H1 (cell line): ENCODE results near the gene PRR7. TPM values are rescaled to one million over a fixed set of nuclear protein-coding genes. Genes with fewer than 3 reads are reported as not detected.

Experiments
- CTCF ChIA-PET: fragments of 300-600 bp; sonication (Branson Sonifier 250); formaldehyde crosslinking; loops from one replicate; lab custom pipeline; 2021; ENCODE audit not compliant: partially characterized antibody; lab: Charles Lee
- POLR2A ChIA-PET: fragments of 300-600 bp; sonication (Branson Sonifier 250); formaldehyde crosslinking; loops from one replicate; lab custom pipeline; 2021; ENCODE audit warnings: inconsistent platforms; ENCODE audit not compliant: partially characterized antibody; lab: Charles Lee
- DNase-seq, 2 experiments: peaks; one replicate each; pipeline versions ENCODE4 v3.0.0 to v3.0.0-alpha.2; 2010 to 2022; ENCODE audit warnings: low spot score in 2 of 2, low read depth in 1 of 2, mixed read lengths in 1 of 2
- FAIRE-seq: peaks from 2 replicates; lab custom pipeline; 2011; peaks lifted over from hg19 to GRCh38; lab: Jason Lieb, UNC
- H2AFZ ChIP-seq: 2 replicates; pipeline ENCODE4 v1.8.1; 2012; ENCODE audit warnings: low read length, inconsistent platforms
- H2AK5ac ChIP-seq: 2 replicates; pipeline ENCODE4 v1.6.1; 2013; ENCODE audit warnings: low read depth, low read length
- H2BK120ac ChIP-seq: replicated peaks from 2 replicates; pipeline ENCODE3; 2013; ENCODE audit warnings: low read depth, low read length, inconsistent platforms
- H2BK12ac ChIP-seq: 2 replicates; pipeline ENCODE4 v1.6.1; 2013; ENCODE audit warnings: low read depth, low read length
- H2BK15ac ChIP-seq: 2 replicates; pipeline ENCODE4 v1.6.1; 2013; ENCODE audit warnings: low read length
- H2BK20ac ChIP-seq: 2 replicates; pipeline ENCODE4 v1.6.1; 2013; ENCODE audit warnings: low read length
- H2BK5ac ChIP-seq: 2 replicates; pipeline ENCODE4 v1.6.1; 2013; ENCODE audit warnings: low read depth, low read length
- H3K14ac ChIP-seq: 2 replicates; pipeline ENCODE4 v1.6.1; 2013; ENCODE audit warnings: inconsistent platforms; ENCODE audit not compliant: insufficient read length
- H3K18ac ChIP-seq: 2 replicates; pipeline ENCODE4 v1.6.1; 2013; ENCODE audit warnings: low read length; ENCODE audit errors: extremely low read depth
- H3K23ac ChIP-seq: 2 replicates; pipeline ENCODE4 v1.6.1; 2013; ENCODE audit warnings: inconsistent platforms; ENCODE audit not compliant: insufficient read length
- H3K23me2 ChIP-seq: 2 replicates; pipeline ENCODE4 v1.6.1; 2013; ENCODE audit warnings: low read depth, low read length
- H3K27ac ChIP-seq: 2 replicates; pipeline ENCODE4 v1.6.1; 2011; ENCODE audit warnings: low read depth, low read length, inconsistent platforms
- H3K27me3 ChIP-seq, 4 experiments: replicated peaks in 1 of 4; 1 replicate in 1 of 4; 2 replicates in 3 of 4; pipeline versions ENCODE4 v1.6.1 to v1.8.1; 2011 to 2013; ENCODE audit warnings: low read length in 3 of 4, mild to moderate bottlenecking in 3 of 4, inconsistent platforms in 2 of 4, mixed read lengths in 2 of 4, moderate library complexity in 1 of 4; ENCODE audit not compliant: control insufficient read depth in 3 of 4, insufficient read depth in 3 of 4; ENCODE audit errors: extremely low read depth in 1 of 4
- H3K36me3 ChIP-seq, 4 experiments: 2 replicates each; pipeline versions ENCODE4 v1.6.1 to v1.8.1; 2011 to 2013; ENCODE audit warnings: mild to moderate bottlenecking in 4 of 4, low read length in 3 of 4, moderate library complexity in 2 of 4, control low read depth in 1 of 4, inconsistent platforms in 1 of 4; ENCODE audit not compliant: insufficient read depth in 4 of 4, control insufficient read depth in 2 of 4
- H3K4ac ChIP-seq: replicated peaks from 2 replicates; pipeline ENCODE3; 2013; ENCODE audit warnings: low read length, low read depth, mixed read lengths, inconsistent platforms; ENCODE audit not compliant: insufficient read length
- H3K4me1 ChIP-seq, 4 experiments: replicated peaks in 1 of 4; 1 replicate in 1 of 4; 2 replicates in 3 of 4; pipeline versions ENCODE4 v1.6.1 to v1.8.1; 2011 to 2013; ENCODE audit warnings: low read length in 3 of 4, inconsistent platforms in 2 of 4, mixed read lengths in 1 of 4; ENCODE audit not compliant: insufficient read depth in 4 of 4, control insufficient read depth in 3 of 4
- H3K4me2 ChIP-seq, 2 experiments: 2 replicates each; pipeline versions ENCODE4 v1.6.1 to v1.8.1; 2011 to 2013; ENCODE audit warnings: low read depth in 2 of 2, low read length in 2 of 2, control low read depth in 1 of 2, inconsistent platforms in 1 of 2, mild to moderate bottlenecking in 1 of 2; ENCODE audit not compliant: insufficient read depth in 1 of 2
- H3K4me3 ChIP-seq, 4 experiments: fragments of 200-600, 300-600 bp in 1 of 4; sonication (generic), shearing (Covaris generic), sonication (Bioruptor Twin) in 1 of 4; 2 replicates each; pipeline versions ENCODE4 v1.5.1 to v1.8.1; 2011 to 2016; ENCODE audit warnings: low read length in 4 of 4, low read depth in 3 of 4, control low read depth in 2 of 4, inconsistent platforms in 2 of 4, mild to moderate bottlenecking in 2 of 4, mixed read lengths in 1 of 4, moderate library complexity in 1 of 4; ENCODE audit not compliant: insufficient read depth in 2 of 4; ENCODE audit errors: extremely low read depth in 1 of 4
- H3K56ac ChIP-seq: replicated peaks from 2 replicates; pipeline ENCODE3; 2013; ENCODE audit warnings: low read depth, mild to moderate bottlenecking, mixed read lengths, low read length, inconsistent platforms; ENCODE audit not compliant: insufficient read length
- H3K79me1 ChIP-seq: 2 replicates; pipeline ENCODE4 v1.6.1; 2013; ENCODE audit warnings: low read depth, low read length, control low read depth
- H3K79me2 ChIP-seq, 2 experiments: 2 replicates each; pipeline versions ENCODE4 v1.6.1 to v1.8.1; 2012 to 2013; ENCODE audit warnings: low read length in 2 of 2, mild to moderate bottlenecking in 2 of 2, inconsistent platforms in 1 of 2; ENCODE audit not compliant: insufficient read depth in 2 of 2, control insufficient read depth in 1 of 2
- H3K9ac ChIP-seq, 4 experiments: replicated peaks in 1 of 4; 1 replicate in 1 of 4; 2 replicates in 3 of 4; pipeline versions ENCODE4 v1.6.1 to v1.8.1; 2011 to 2013; ENCODE audit warnings: low read depth in 3 of 4, low read length in 3 of 4, control low read depth in 2 of 4, mild to moderate bottlenecking in 2 of 4, moderate library complexity in 2 of 4, inconsistent platforms in 1 of 4; ENCODE audit errors: extremely low read depth in 1 of 4
- H3K9me3 ChIP-seq, 2 experiments: 2 replicates each; pipeline versions ENCODE4 v1.6.1 to v1.8.1; 2012 to 2013; ENCODE audit warnings: mild to moderate bottlenecking in 2 of 2, moderate library complexity in 2 of 2, control low read depth in 1 of 2, inconsistent platforms in 1 of 2, low read depth in 1 of 2, low read length in 1 of 2, mixed read lengths in 1 of 2; ENCODE audit not compliant: insufficient read depth in 2 of 2
- H4K20me1 ChIP-seq, 2 experiments: replicated peaks in 1 of 2; 2 replicates each; pipeline versions ENCODE3 to v1.8.1; 2011 to 2013; ENCODE audit warnings: inconsistent platforms in 2 of 2, low read length in 2 of 2, mild to moderate bottlenecking in 1 of 2; ENCODE audit not compliant: insufficient read depth in 2 of 2, control insufficient read depth in 1 of 2
- H4K5ac ChIP-seq: 2 replicates; pipeline ENCODE4 v1.6.1; 2013; ENCODE audit warnings: low read length, low read depth, mixed read lengths, inconsistent platforms; ENCODE audit not compliant: insufficient read length
- H4K8ac ChIP-seq: 2 replicates; pipeline ENCODE4 v1.8.0; 2013; ENCODE audit warnings: mild to moderate bottlenecking, moderate library complexity, low read length, inconsistent platforms; ENCODE audit not compliant: insufficient read depth; ENCODE audit errors: extremely low read depth
- H4K91ac ChIP-seq: replicated peaks from 2 replicates; pipeline ENCODE3; 2013; ENCODE audit warnings: low read length, mixed read lengths, inconsistent platforms; ENCODE audit not compliant: insufficient read length
- BACH1 ChIP-seq: IDR thresholded peaks from 2 replicates; pipeline ENCODE4 v1.6.1; 2012; ENCODE audit warnings: low read length, improper control_type of control experiment
- CEBPB ChIP-seq: IDR thresholded peaks from 2 replicates; pipeline ENCODE4 v1.6.1; 2012; ENCODE audit warnings: low read depth, low read length
- EGR1 ChIP-seq: IDR thresholded peaks from 2 replicates; pipeline ENCODE4 v1.6.1; 2011; ENCODE audit warnings: low read depth, low read length, borderline replicate concordance
- MAFK ChIP-seq: IDR thresholded peaks from 2 replicates; pipeline ENCODE4 v1.6.1; 2012; ENCODE audit warnings: low read depth, mild to moderate bottlenecking, improper control_type of control experiment, low read length
- NANOG ChIP-seq: IDR thresholded peaks from 2 replicates; pipeline ENCODE4 v1.6.1; 2011; ENCODE audit warnings: low read length, low read depth, mild to moderate bottlenecking, inconsistent platforms; ENCODE audit not compliant: insufficient read depth, poor library complexity, severe bottlenecking
- POLR2A ChIP-seq, 2 experiments: IDR thresholded peaks; 1 replicate in 1 of 2; 2 replicates in 1 of 2; pipeline ENCODE4 v1.6.1; 2011; ENCODE audit warnings: low read depth in 2 of 2, low read length in 2 of 2, mild to moderate bottlenecking in 2 of 2; ENCODE audit errors: control extremely low read depth in 1 of 2
- POLR2AphosphoS5 ChIP-seq: IDR thresholded peaks from 2 replicates; pipeline ENCODE4 v1.6.1; 2011; ENCODE audit warnings: low read depth, low read length
- RAD21 ChIP-seq, 2 experiments: IDR thresholded peaks in 1 of 2; conservative IDR thresholded peaks in 1 of 2; 2 replicates each; pipeline ENCODE4 v1.6.1; 2011; ENCODE audit warnings: low read depth in 2 of 2, low read length in 2 of 2, improper control_type of control experiment in 1 of 2, inconsistent platforms in 1 of 2, mild to moderate bottlenecking in 1 of 2, moderate library complexity in 1 of 2
- SRF ChIP-seq: IDR thresholded peaks from 2 replicates; pipeline ENCODE4 v1.6.1; 2011; ENCODE audit warnings: mild to moderate bottlenecking, low read depth, low read length, moderate library complexity
- USF2 ChIP-seq: IDR thresholded peaks from 2 replicates; pipeline ENCODE4 v1.6.1; 2011; ENCODE audit warnings: low read length, improper control_type of control experiment
- ZNF274 ChIP-seq: IDR thresholded peaks from 2 replicates; pipeline ENCODE4 v1.7.0; 2012; ENCODE audit warnings: low read length, borderline replicate concordance; ENCODE audit errors: extremely low read depth
- WGBS, 2 experiments: shearing (Covaris generic) in 1 of 2; methylation state at CpG; one replicate each; pipeline versions ENCODE4 v1.1.6 to v1.1.7; 2013 to 2015; ENCODE audit warnings: low lambda C conversion rate in 2 of 2, mixed read lengths in 2 of 2, inconsistent platforms in 1 of 2, low coverage in 1 of 2, missing lambda C conversion rate in 1 of 2; ENCODE audit not compliant: insufficient replicate concordance in 2 of 2, insufficient coverage in 1 of 2, insufficient read length in 1 of 2; ENCODE audit errors: extremely low coverage in 1 of 2, missing lambda C conversion rate in 1 of 2; 5-methylcytosine and 5-hydroxymethylcytosine counted together
- polyA plus RNA-seq, 7 experiments: library from polyadenylated mRNA; depleted of rRNA in 3 of 7; stranded (reverse) in 5 of 7; unstranded in 2 of 7; fragments of >200 nt in 5 of 7; fragments of 200-250 nt in 2 of 7; gene quantifications; 1 replicate in 5 of 7; 2 replicates in 1 of 7; 4 replicates in 1 of 7; pipeline versions ENCODE4 v1.2.1 to v1.2.3, GENCODE V29; 2011 to 2013; ENCODE audit warnings: missing spikeins in 2 of 7, mixed read lengths in 2 of 7
- total RNA-seq: library from RNA; stranded (reverse); fragmentation: NEBNext Ultra II Directional; extraction: Animal tissue kit (Norgen Biotek cat#: 25700); gene quantifications from 2 replicates; pipeline ENCODE4 v1.2.1, GENCODE V29; 2021

The PRR7 gene
- total and polyA plus RNA-seq, 2 of the 8 experiments (the other 6 are each of a cell fraction or from before 2014, with no cell fraction given), result 8.0 to 11.8 TPM

GRCh38 chr5:177430140-177430951, 16.3 kb upstream of the PRR7 start:
- no peaks in the 10 kb centered on the region for H3K27me3 ChIP-seq
- CTCF ChIA-PET, result interaction anchor here (0.6 to 5.9 kb wide), 10 partner anchors 21 to 123 kb away, joined by 3 to 34 read pairs (median 4); partner anchors contain the start of gene F12
- POLR2A ChIA-PET, result interaction anchor here (0.7 to 24.2 kb wide), 8 partner anchors 9 to 121 kb away, joined by 3 to 460 read pairs (median 4); partner anchors contain the start of gene PRR7
- H3K4me3 ChIP-seq, result no peak overlapping the region
- H3K4me1 ChIP-seq, result peaks cover 3 to 14% (median 9%) of the 10 kb centered on the region in 4 experiments; a peak in 6 of 7 replicates
- no peak overlapping the region for H2AFZ ChIP-seq
- H3K14ac ChIP-seq, result no peak overlapping the region
- WGBS, 2 experiments, result 87% methylated on average over 25 of the region's 26 CpGs; no CpG with 5 or more reads in 1 of the 2 experiments
- peaks cover 0 to 26% of the 10 kb centered on the region in 2 experiments; a peak in 2 of 4 replicates for H3K79me2 ChIP-seq
- H2BK20ac ChIP-seq, result no peak overlapping the region
- no peak overlapping the region for H4K8ac ChIP-seq
- no peak overlapping the region for H4K91ac ChIP-seq
- H2AK5ac ChIP-seq, result no peak overlapping the region
- no peak for FAIRE-seq
- H3K36me3 ChIP-seq, result peaks cover 7 to 36% (median 24%) of the 10 kb centered on the region in 4 experiments; a peak in 6 of 8 replicates
- no peaks in the 10 kb centered on the region for H3K9me3 ChIP-seq
- no peak overlapping the region for H3K27ac ChIP-seq
- no peak overlapping the region for H3K4ac ChIP-seq
- H3K23me2 ChIP-seq, result peaks cover 8% of the 10 kb centered on the region
- no peak overlapping the region for H2BK120ac ChIP-seq
- H2BK15ac ChIP-seq, result no peak overlapping the region
- H4K20me1 ChIP-seq, result peaks cover 15 to 24% of the 10 kb centered on the region in 2 experiments
- no peak for DNase-seq
- H3K56ac ChIP-seq, result no peak overlapping the region
- no peak overlapping the region for H2BK12ac ChIP-seq
- no peak overlapping the region for H3K18ac ChIP-seq
- no peak overlapping the region for H4K5ac ChIP-seq
- H3K23ac ChIP-seq, result no peak overlapping the region
- H3K9ac ChIP-seq, result no peak overlapping the region
- H3K4me2 ChIP-seq, result no peak overlapping the region
- peaks cover 16% of the 10 kb centered on the region for H3K79me1 ChIP-seq
- 0 out of 2 replicates have a peak overlapping the region, but pooled peaks have one; percentile 8 for H2BK5ac ChIP-seq
- no peak for TF ChIP-seq ZNF274
- TF ChIP-seq CEBPB, result no peak
- TF ChIP-seq USF2, result no peak
- TF ChIP-seq POLR2A (IDR thresholded peaks at IDR 0.05; ENCODE audit: control extremely low read depth in 1 of 2, low read depth in 2 of 2, low read length in 2 of 2), result no peak
- no peak for TF ChIP-seq EGR1
- TF ChIP-seq POLR2AphosphoS5, result no peak
- TF ChIP-seq BACH1, result no peak
- TF ChIP-seq NANOG, result no peak
- TF ChIP-seq MAFK, result no peak
- no peak for TF ChIP-seq SRF
- TF ChIP-seq RAD21 (IDR thresholded peaks at IDR 0.05 in 1 of 2, conservative IDR thresholded peaks at IDR 0.05 in 1 of 2; ENCODE audit: low read depth in 2 of 2, low read length in 2 of 2), result no peak
